H1 (cell line): ENCODE results near the gene CHAT. TPM values are rescaled to one million over a fixed set of nuclear protein-coding genes. Genes with fewer than 3 reads are reported as not detected.
A peak's percentile ranks its signal among the peaks of the same experiment; 100 is the strongest.

Source experiments
- CTCF ChIA-PET: fragments of 300-600 bp; sonication (Branson Sonifier 250); formaldehyde crosslinking; loops from one replicate; lab custom pipeline; 2021; ENCODE audit not compliant: partially characterized antibody; lab: Charles Lee
- POLR2A ChIA-PET: fragments of 300-600 bp; sonication (Branson Sonifier 250); formaldehyde crosslinking; loops from one replicate; lab custom pipeline; 2021; ENCODE audit warnings: inconsistent platforms; ENCODE audit not compliant: partially characterized antibody; lab: Charles Lee
- DNase-seq, 2 experiments: peaks; one replicate each; pipeline versions ENCODE4 v3.0.0 to v3.0.0-alpha.2; 2010 to 2022; ENCODE audit warnings: low spot score in 2 of 2, low read depth in 1 of 2, mixed read lengths in 1 of 2
- FAIRE-seq: peaks from 2 replicates; lab custom pipeline; 2011; peaks lifted over from hg19 to GRCh38; lab: Jason Lieb, UNC
- H2AFZ ChIP-seq: 2 replicates; pipeline ENCODE4 v1.8.1; 2012; ENCODE audit warnings: low read length, inconsistent platforms
- H2AK5ac ChIP-seq: 2 replicates; pipeline ENCODE4 v1.6.1; 2013; ENCODE audit warnings: low read depth, low read length
- H2BK120ac ChIP-seq: replicated peaks from 2 replicates; pipeline ENCODE3; 2013; ENCODE audit warnings: low read depth, low read length, inconsistent platforms
- H2BK12ac ChIP-seq: 2 replicates; pipeline ENCODE4 v1.6.1; 2013; ENCODE audit warnings: low read depth, low read length
- H2BK15ac ChIP-seq: 2 replicates; pipeline ENCODE4 v1.6.1; 2013; ENCODE audit warnings: low read length
- H2BK20ac ChIP-seq: 2 replicates; pipeline ENCODE4 v1.6.1; 2013; ENCODE audit warnings: low read length
- H2BK5ac ChIP-seq: 2 replicates; pipeline ENCODE4 v1.6.1; 2013; ENCODE audit warnings: low read depth, low read length
- H3K14ac ChIP-seq: 2 replicates; pipeline ENCODE4 v1.6.1; 2013; ENCODE audit warnings: inconsistent platforms; ENCODE audit not compliant: insufficient read length
- H3K18ac ChIP-seq: 2 replicates; pipeline ENCODE4 v1.6.1; 2013; ENCODE audit warnings: low read length; ENCODE audit errors: extremely low read depth
- H3K23ac ChIP-seq: 2 replicates; pipeline ENCODE4 v1.6.1; 2013; ENCODE audit warnings: inconsistent platforms; ENCODE audit not compliant: insufficient read length
- H3K23me2 ChIP-seq: 2 replicates; pipeline ENCODE4 v1.6.1; 2013; ENCODE audit warnings: low read depth, low read length
- H3K27ac ChIP-seq: 2 replicates; pipeline ENCODE4 v1.6.1; 2011; ENCODE audit warnings: low read depth, low read length, inconsistent platforms
- H3K27me3 ChIP-seq, 4 experiments: replicated peaks in 1 of 4; 1 replicate in 1 of 4; 2 replicates in 3 of 4; pipeline versions ENCODE4 v1.6.1 to v1.8.1; 2011 to 2013; ENCODE audit warnings: low read length in 3 of 4, mild to moderate bottlenecking in 3 of 4, inconsistent platforms in 2 of 4, mixed read lengths in 2 of 4, moderate library complexity in 1 of 4; ENCODE audit not compliant: control insufficient read depth in 3 of 4, insufficient read depth in 3 of 4; ENCODE audit errors: extremely low read depth in 1 of 4
- H3K36me3 ChIP-seq, 4 experiments: 2 replicates each; pipeline versions ENCODE4 v1.6.1 to v1.8.1; 2011 to 2013; ENCODE audit warnings: mild to moderate bottlenecking in 4 of 4, low read length in 3 of 4, moderate library complexity in 2 of 4, control low read depth in 1 of 4, inconsistent platforms in 1 of 4; ENCODE audit not compliant: insufficient read depth in 4 of 4, control insufficient read depth in 2 of 4
- H3K4ac ChIP-seq: replicated peaks from 2 replicates; pipeline ENCODE3; 2013; ENCODE audit warnings: low read length, low read depth, mixed read lengths, inconsistent platforms; ENCODE audit not compliant: insufficient read length
- H3K4me1 ChIP-seq, 4 experiments: replicated peaks in 1 of 4; 1 replicate in 1 of 4; 2 replicates in 3 of 4; pipeline versions ENCODE4 v1.6.1 to v1.8.1; 2011 to 2013; ENCODE audit warnings: low read length in 3 of 4, inconsistent platforms in 2 of 4, mixed read lengths in 1 of 4; ENCODE audit not compliant: insufficient read depth in 4 of 4, control insufficient read depth in 3 of 4
- H3K4me2 ChIP-seq, 2 experiments: 2 replicates each; pipeline versions ENCODE4 v1.6.1 to v1.8.1; 2011 to 2013; ENCODE audit warnings: low read depth in 2 of 2, low read length in 2 of 2, control low read depth in 1 of 2, inconsistent platforms in 1 of 2, mild to moderate bottlenecking in 1 of 2; ENCODE audit not compliant: insufficient read depth in 1 of 2
- H3K4me3 ChIP-seq, 4 experiments: fragments of 200-600, 300-600 bp in 1 of 4; sonication (generic), shearing (Covaris generic), sonication (Bioruptor Twin) in 1 of 4; 2 replicates each; pipeline versions ENCODE4 v1.5.1 to v1.8.1; 2011 to 2016; ENCODE audit warnings: low read length in 4 of 4, low read depth in 3 of 4, control low read depth in 2 of 4, inconsistent platforms in 2 of 4, mild to moderate bottlenecking in 2 of 4, mixed read lengths in 1 of 4, moderate library complexity in 1 of 4; ENCODE audit not compliant: insufficient read depth in 2 of 4; ENCODE audit errors: extremely low read depth in 1 of 4
- H3K56ac ChIP-seq: replicated peaks from 2 replicates; pipeline ENCODE3; 2013; ENCODE audit warnings: low read depth, mild to moderate bottlenecking, mixed read lengths, low read length, inconsistent platforms; ENCODE audit not compliant: insufficient read length
- H3K79me1 ChIP-seq: 2 replicates; pipeline ENCODE4 v1.6.1; 2013; ENCODE audit warnings: low read depth, low read length, control low read depth
- H3K79me2 ChIP-seq, 2 experiments: 2 replicates each; pipeline versions ENCODE4 v1.6.1 to v1.8.1; 2012 to 2013; ENCODE audit warnings: low read length in 2 of 2, mild to moderate bottlenecking in 2 of 2, inconsistent platforms in 1 of 2; ENCODE audit not compliant: insufficient read depth in 2 of 2, control insufficient read depth in 1 of 2
- H3K9ac ChIP-seq, 4 experiments: replicated peaks in 1 of 4; 1 replicate in 1 of 4; 2 replicates in 3 of 4; pipeline versions ENCODE4 v1.6.1 to v1.8.1; 2011 to 2013; ENCODE audit warnings: low read depth in 3 of 4, low read length in 3 of 4, control low read depth in 2 of 4, mild to moderate bottlenecking in 2 of 4, moderate library complexity in 2 of 4, inconsistent platforms in 1 of 4; ENCODE audit errors: extremely low read depth in 1 of 4
- H3K9me3 ChIP-seq, 2 experiments: 2 replicates each; pipeline versions ENCODE4 v1.6.1 to v1.8.1; 2012 to 2013; ENCODE audit warnings: mild to moderate bottlenecking in 2 of 2, moderate library complexity in 2 of 2, control low read depth in 1 of 2, inconsistent platforms in 1 of 2, low read depth in 1 of 2, low read length in 1 of 2, mixed read lengths in 1 of 2; ENCODE audit not compliant: insufficient read depth in 2 of 2
- H4K20me1 ChIP-seq, 2 experiments: replicated peaks in 1 of 2; 2 replicates each; pipeline versions ENCODE3 to v1.8.1; 2011 to 2013; ENCODE audit warnings: inconsistent platforms in 2 of 2, low read length in 2 of 2, mild to moderate bottlenecking in 1 of 2; ENCODE audit not compliant: insufficient read depth in 2 of 2, control insufficient read depth in 1 of 2
- H4K5ac ChIP-seq: 2 replicates; pipeline ENCODE4 v1.6.1; 2013; ENCODE audit warnings: low read length, low read depth, mixed read lengths, inconsistent platforms; ENCODE audit not compliant: insufficient read length
- H4K8ac ChIP-seq: 2 replicates; pipeline ENCODE4 v1.8.0; 2013; ENCODE audit warnings: mild to moderate bottlenecking, moderate library complexity, low read length, inconsistent platforms; ENCODE audit not compliant: insufficient read depth; ENCODE audit errors: extremely low read depth
- H4K91ac ChIP-seq: replicated peaks from 2 replicates; pipeline ENCODE3; 2013; ENCODE audit warnings: low read length, mixed read lengths, inconsistent platforms; ENCODE audit not compliant: insufficient read length
- GABPA ChIP-seq: IDR thresholded peaks from 2 replicates; pipeline ENCODE4 v1.6.1; 2011; ENCODE audit warnings: mild to moderate bottlenecking, low read length, moderate library complexity, borderline replicate concordance; ENCODE audit not compliant: insufficient read depth
- SUZ12 ChIP-seq: fragments of 200-600 bp; sonication (generic); IDR thresholded peaks from 2 replicates; pipeline ENCODE4 v1.6.1; 2012; ENCODE audit warnings: mild to moderate bottlenecking, inconsistent platforms, low read length, moderate library complexity, mixed read lengths
- WGBS, 2 experiments: shearing (Covaris generic) in 1 of 2; methylation state at CpG; one replicate each; pipeline versions ENCODE4 v1.1.6 to v1.1.7; 2013 to 2015; ENCODE audit warnings: low lambda C conversion rate in 2 of 2, mixed read lengths in 2 of 2, inconsistent platforms in 1 of 2, low coverage in 1 of 2, missing lambda C conversion rate in 1 of 2; ENCODE audit not compliant: insufficient replicate concordance in 2 of 2, insufficient coverage in 1 of 2, insufficient read length in 1 of 2; ENCODE audit errors: extremely low coverage in 1 of 2, missing lambda C conversion rate in 1 of 2; 5-methylcytosine and 5-hydroxymethylcytosine counted together
- polyA plus RNA-seq, 7 experiments: library from polyadenylated mRNA; depleted of rRNA in 3 of 7; stranded (reverse) in 5 of 7; unstranded in 2 of 7; fragments of >200 nt in 5 of 7; fragments of 200-250 nt in 2 of 7; gene quantifications; 1 replicate in 5 of 7; 2 replicates in 1 of 7; 4 replicates in 1 of 7; pipeline versions ENCODE4 v1.2.1 to v1.2.3, GENCODE V29; 2011 to 2013; ENCODE audit warnings: missing spikeins in 2 of 7, mixed read lengths in 2 of 7
- total RNA-seq: library from RNA; stranded (reverse); fragmentation: NEBNext Ultra II Directional; extraction: Animal tissue kit (Norgen Biotek cat#: 25700); gene quantifications from 2 replicates; pipeline ENCODE4 v1.2.1, GENCODE V29; 2021

CHAT gene
- total and polyA plus RNA-seq, 2 of the 8 experiments (the other 6 are each of a cell fraction or from before 2014, with no cell fraction given): not detected

GRCh38 chr10:49710966-49711365 lies 97.1 kb downstream of the CHAT start:
- 0 out of 2 replicates have a peak overlapping the region, but pooled peaks have one; percentile 21 for H2AFZ ChIP-seq

More at GRCh38 chr10:49710966-49711365, 97.1 kb downstream of the CHAT start:
- Histone ChIP-seq H2BK15ac (no peak overlapping the region), H4K8ac (no peak overlapping the region), H4K91ac (no peak overlapping the region)
- WGBS, 2 experiments: 83% methylated on average over 6 of the region's 6 CpGs; no CpG with 5 or more reads in 1 of the 2 experiments
- CTCF ChIA-PET: interaction anchor here (0.6 to 2.2 kb wide), 6 partner anchors 10 to 758 kb away, joined by 3 to 11 read pairs (median 3); no protein-coding TSS in a partner anchor
- TF ChIP-seq GABPA: no peak
- no peak for TF ChIP-seq SUZ12
- TF ChIP-seq, all 59 proteins: peak for 0
- no peak overlapping the region for H2BK20ac ChIP-seq
- H3K27ac ChIP-seq: no peak overlapping the region
- DNase-seq: no peak
- no peaks in the 10 kb centered on the region; a peak in 1 of 7 replicates for H3K27me3 ChIP-seq
- H3K4me1 ChIP-seq: no peaks in the 10 kb centered on the region
- H3K4me2 ChIP-seq: no peak overlapping the region
- no peaks in the 10 kb centered on the region for H3K79me1 ChIP-seq
- POLR2A ChIA-PET: no interaction called here
- H4K20me1 ChIP-seq: no peaks in the 10 kb centered on the region
- no peak overlapping the region for H3K9ac ChIP-seq
- no peak overlapping the region for H3K23ac ChIP-seq
- no peaks in the 10 kb centered on the region for H3K23me2 ChIP-seq
- no peak overlapping the region for H4K5ac ChIP-seq
- peaks cover 2 to 12% of the 10 kb centered on the region in 2 experiments; a peak in 3 of 4 replicates for H3K9me3 ChIP-seq
- no peak for FAIRE-seq
- H2BK12ac ChIP-seq: no peak overlapping the region
- H3K4me3 ChIP-seq: no peak overlapping the region
- H3K36me3 ChIP-seq: no peaks in the 10 kb centered on the region
- no peaks in the 10 kb centered on the region for H3K79me2 ChIP-seq
- H2BK120ac ChIP-seq: no peak overlapping the region
- H2BK5ac ChIP-seq: no peak overlapping the region
- no peak overlapping the region for H3K56ac ChIP-seq
- no peak overlapping the region for H3K4ac ChIP-seq
- H3K18ac ChIP-seq: no peak overlapping the region
- no peak overlapping the region for H3K14ac ChIP-seq
- H2AK5ac ChIP-seq: no peak overlapping the region
